OCI-LY3 (cell line): Measurements from ENCODE around the gene ULK1.

ENCODE experiments used
- EZH2phosphoT487 ChIP-seq: fragments of 200-600 bp; shearing (Covaris generic); IDR thresholded peaks from 2 replicates; pipeline ENCODE4 v1.6.1; 2018; ENCODE audit warnings: antibody characterized with exemption, mixed run types, low read depth
- TF ChIP-seq, protein P1 (sequence below): fragments of 200-600, 300-600 bp; sonication (generic); IDR thresholded peaks from 2 replicates; pipeline ENCODE4 v1.5.1; 2014; ENCODE audit warnings: antibody characterized with exemption, low read length, low read depth

DNA sequence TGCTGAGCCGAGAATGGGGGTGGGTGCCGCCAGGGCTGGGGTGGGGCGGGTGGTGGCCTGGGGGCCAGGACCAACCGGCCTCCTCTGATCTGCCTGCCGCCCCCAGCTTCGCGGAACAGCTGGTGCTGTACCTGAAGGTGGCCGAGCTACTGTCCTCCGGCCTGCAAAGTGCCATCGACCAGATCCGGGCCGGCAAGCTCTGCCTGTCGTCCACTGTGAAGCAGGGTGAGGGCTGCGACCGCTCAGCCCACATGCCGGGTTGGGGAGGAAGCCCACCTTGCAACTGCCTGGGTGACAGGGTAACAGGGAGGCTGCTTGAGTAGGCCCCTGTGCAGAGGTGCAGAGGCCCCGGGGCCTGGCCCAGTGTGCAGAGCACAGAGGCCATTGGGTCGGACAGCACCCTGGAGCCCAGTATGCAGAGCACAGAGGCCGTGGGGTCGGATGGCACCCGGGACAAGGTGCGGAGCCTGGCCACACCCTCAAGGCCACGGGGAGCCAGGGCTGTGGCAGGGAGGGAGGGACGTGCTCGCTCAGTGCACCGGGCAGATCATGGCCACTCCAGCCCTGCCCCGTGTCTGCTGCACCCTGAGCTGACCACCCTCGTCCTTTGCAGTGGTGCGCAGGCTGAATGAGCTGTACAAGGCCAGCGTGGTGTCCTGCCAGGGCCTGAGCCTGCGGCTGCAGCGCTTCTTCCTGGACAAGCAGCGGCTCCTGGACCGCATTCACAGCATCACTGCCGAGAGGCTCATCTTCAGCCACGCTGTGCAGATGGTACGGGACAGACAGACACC lies 25.1 kb downstream of the ULK1 start:
- TF ChIP-seq, protein P1, sequence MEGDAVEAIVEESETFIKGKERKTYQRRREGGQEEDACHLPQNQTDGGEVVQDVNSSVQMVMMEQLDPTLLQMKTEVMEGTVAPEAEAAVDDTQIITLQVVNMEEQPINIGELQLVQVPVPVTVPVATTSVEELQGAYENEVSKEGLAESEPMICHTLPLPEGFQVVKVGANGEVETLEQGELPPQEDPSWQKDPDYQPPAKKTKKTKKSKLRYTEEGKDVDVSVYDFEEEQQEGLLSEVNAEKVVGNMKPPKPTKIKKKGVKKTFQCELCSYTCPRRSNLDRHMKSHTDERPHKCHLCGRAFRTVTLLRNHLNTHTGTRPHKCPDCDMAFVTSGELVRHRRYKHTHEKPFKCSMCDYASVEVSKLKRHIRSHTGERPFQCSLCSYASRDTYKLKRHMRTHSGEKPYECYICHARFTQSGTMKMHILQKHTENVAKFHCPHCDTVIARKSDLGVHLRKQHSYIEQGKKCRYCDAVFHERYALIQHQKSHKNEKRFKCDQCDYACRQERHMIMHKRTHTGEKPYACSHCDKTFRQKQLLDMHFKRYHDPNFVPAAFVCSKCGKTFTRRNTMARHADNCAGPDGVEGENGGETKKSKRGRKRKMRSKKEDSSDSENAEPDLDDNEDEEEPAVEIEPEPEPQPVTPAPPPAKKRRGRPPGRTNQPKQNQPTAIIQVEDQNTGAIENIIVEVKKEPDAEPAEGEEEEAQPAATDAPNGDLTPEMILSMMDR = no peak
- no peak for TF ChIP-seq EZH2phosphoT487
